ENCODE measurements around the gene SMARCA2. TPM values are rescaled to one million over a fixed set of nuclear protein-coding genes. Genes with fewer than 3 reads are reported as not detected.

SMARCA2 gene
- 81.7 TPM for total RNA-seq

- peak; percentile 91 for ATAC-seq
Observed at GRCh38 chr9:2014696-2015580, at the start of gene SMARCA2. TSS of gene SMARCA2 (plus strand) at chr9:2015347. CDS start at chr9:2029023, 13,676 bp downstream.

- no peak for ATAC-seq
Observed at GRCh38 chr9:1966725-1967366, 48.3 kb upstream of the SMARCA2 start.

GRCh38 chr9:1969160-1969559 is 46.0 kb upstream of the SMARCA2 start:
- ATAC-seq = no peak

GRCh38 chr9:1969898-1970297 is 45.2 kb upstream of the SMARCA2 start:
- ATAC-seq = no peak

GRCh38 chr9:1972672-1973071 is 42.5 kb upstream of the SMARCA2 start:
- ATAC-seq = no peak

GRCh38 chr9:1977026-1977425 is 38.1 kb upstream of the SMARCA2 start:
- ATAC-seq = peak; percentile 31

- ATAC-seq = peak; percentile 89
Observed at GRCh38 chr9:1978941-1979340, 36.2 kb upstream of the SMARCA2 start.

- no peak for ATAC-seq
Observed at GRCh38 chr9:1979741-1980367, 35.3 kb upstream of the SMARCA2 start.

GRCh38 chr9:1980387-1980786 is 34.8 kb upstream of the SMARCA2 start:
- no peak for ATAC-seq

GRCh38 chr9:1982074-1982473 is 33.1 kb upstream of the SMARCA2 start:
- no peak for ATAC-seq

GRCh38 chr9:1986341-1986740 is 28.8 kb upstream of the SMARCA2 start:
- no peak for ATAC-seq

- no peak for ATAC-seq
Observed at GRCh38 chr9:1989500-1989899, 25.6 kb upstream of the SMARCA2 start.

GRCh38 chr9:1994180-1994579 is 21.0 kb upstream of the SMARCA2 start:
- no peak for ATAC-seq

- ATAC-seq = no peak
Observed at GRCh38 chr9:1995084-1995483, 20.1 kb upstream of the SMARCA2 start.

GRCh38 chr9:1996156-1996555 is 19.0 kb upstream of the SMARCA2 start:
- no peak for ATAC-seq

- no peak for ATAC-seq
Observed at GRCh38 chr9:1997646-1998045, 17.5 kb upstream of the SMARCA2 start.

GRCh38 chr9:1998111-1998510 is 17.0 kb upstream of the SMARCA2 start:
- ATAC-seq = no peak

- no peak for ATAC-seq
Observed at GRCh38 chr9:2000314-2000713, 14.8 kb upstream of the SMARCA2 start.

- no peak for ATAC-seq
Observed at GRCh38 chr9:2008372-2008771, 6.8 kb upstream of the SMARCA2 start.

- no peak for ATAC-seq
Observed at GRCh38 chr9:2012347-2012746, 2.8 kb upstream of the SMARCA2 start.

GRCh38 chr9:2013743-2014475 is 1.2 kb upstream of the SMARCA2 start:
- no peak for ATAC-seq

GRCh38 chr9:2015581-2016407 is 647 bp downstream of the SMARCA2 start:
- ATAC-seq = peak; percentile 0

Data from esophagus mucosa (tissue), 1 donor.